Trophoblast cell (in vitro differentiated cells and primary cell): ENCODE measurements around the gene FBXW11.

ENCODE experiments used
- DNase-seq, 2 donors: peaks; one replicate each; pipeline ENCODE4 v3.0.0-alpha.2; 2016
- H2AFZ ChIP-seq: 2 replicates; pipeline ENCODE4 v1.6.1; 2013; ENCODE audit warnings: low read length, moderate library complexity, mild to moderate bottlenecking; ENCODE audit not compliant: insufficient read depth, poor library complexity
- H2AK5ac ChIP-seq: 2 replicates; pipeline ENCODE4 v1.6.1; 2013; ENCODE audit warnings: mild to moderate bottlenecking, low read length
- H2BK120ac ChIP-seq: 2 replicates; pipeline ENCODE4 v1.6.1; 2013; ENCODE audit warnings: low read length, mild to moderate bottlenecking, moderate library complexity; ENCODE audit not compliant: insufficient read depth, poor library complexity
- H2BK12ac ChIP-seq: 2 replicates; pipeline ENCODE4 v1.6.1; 2013; ENCODE audit warnings: mild to moderate bottlenecking, low read length, moderate library complexity
- H2BK5ac ChIP-seq: 2 replicates; pipeline ENCODE4 v1.6.1; 2013; ENCODE audit warnings: low read length, low read depth, moderate library complexity, mild to moderate bottlenecking; ENCODE audit not compliant: poor library complexity
- H3K14ac ChIP-seq: 2 replicates; pipeline ENCODE4 v1.6.1; 2013; ENCODE audit warnings: mild to moderate bottlenecking, low read length
- H3K18ac ChIP-seq: 2 replicates; pipeline ENCODE4 v1.6.1; 2013; ENCODE audit warnings: mild to moderate bottlenecking, low read length
- H3K23ac ChIP-seq: 2 replicates; pipeline ENCODE4 v1.6.1; 2013; ENCODE audit warnings: low read length
- H3K27ac ChIP-seq: 2 replicates; pipeline ENCODE4 v1.5.1; 2013; ENCODE audit warnings: low read depth, mild to moderate bottlenecking, inconsistent platforms, low read length, moderate library complexity
- H3K27me3 ChIP-seq: 2 replicates; pipeline ENCODE4 v1.6.1; 2013; ENCODE audit warnings: inconsistent platforms, mild to moderate bottlenecking, low read length, moderate library complexity; ENCODE audit not compliant: insufficient read depth
- H3K36me3 ChIP-seq, 2 experiments: 1 replicate in 1 of 2; 2 replicates in 1 of 2; pipeline ENCODE4 v1.6.1; 2013; ENCODE audit warnings: low read length in 2 of 2, mild to moderate bottlenecking in 2 of 2, moderate library complexity in 1 of 2; ENCODE audit not compliant: insufficient read depth in 2 of 2, control insufficient read depth in 1 of 2
- H3K4ac ChIP-seq: 2 replicates; pipeline ENCODE4 v1.6.1; 2013; ENCODE audit warnings: low read depth, mild to moderate bottlenecking, low read length, moderate library complexity
- H3K4me1 ChIP-seq, 2 experiments: 1 replicate in 1 of 2; 2 replicates in 1 of 2; pipeline ENCODE4 v1.6.1; 2013; ENCODE audit warnings: low read length in 2 of 2, mild to moderate bottlenecking in 2 of 2, moderate library complexity in 1 of 2; ENCODE audit not compliant: insufficient read depth in 2 of 2, control insufficient read depth in 1 of 2
- H3K4me2 ChIP-seq: 2 replicates; pipeline ENCODE4 v1.6.1; 2013; ENCODE audit warnings: inconsistent platforms, mild to moderate bottlenecking, low read length, moderate library complexity
- H3K4me3 ChIP-seq: 2 replicates; pipeline ENCODE4 v1.5.1; 2013; ENCODE audit warnings: mild to moderate bottlenecking, low read depth, low read length, inconsistent platforms
- H3K79me1 ChIP-seq: one replicate; pipeline ENCODE4 v1.6.1; 2013; ENCODE audit warnings: low read length
- H3K79me2 ChIP-seq: 2 replicates; pipeline ENCODE4 v1.6.1; 2013; ENCODE audit warnings: low read length, mild to moderate bottlenecking; ENCODE audit not compliant: control insufficient read depth, insufficient read depth, poor library complexity
- H3K9ac ChIP-seq: 2 replicates; pipeline ENCODE4 v1.6.1; 2013; ENCODE audit warnings: mild to moderate bottlenecking, low read length
- H3K9me3 ChIP-seq: 2 replicates; pipeline ENCODE4 v1.6.1; 2013; ENCODE audit warnings: low read depth, mild to moderate bottlenecking, control low read depth, inconsistent platforms, low read length; ENCODE audit not compliant: insufficient read depth
- H4K12ac ChIP-seq: 2 replicates; pipeline ENCODE4 v1.6.1; 2013; ENCODE audit warnings: low read depth, mild to moderate bottlenecking, low read length, moderate library complexity
- H4K8ac ChIP-seq: 2 replicates; pipeline ENCODE4 v1.6.1; 2013; ENCODE audit warnings: low read depth, mild to moderate bottlenecking, low read length, moderate library complexity
- H4K91ac ChIP-seq: one replicate; pipeline ENCODE4 v1.6.1; 2013; ENCODE audit warnings: low read depth, mild to moderate bottlenecking, low read length, moderate library complexity
- WGBS: extraction: QIAGEN DNeasy Blood & Tissue Kit; methylation state at CpG from one replicate; pipeline ENCODE4 v1.1.7; 2013; ENCODE audit warnings: missing lambda C conversion rate; ENCODE audit not compliant: insufficient read length, insufficient coverage; ENCODE audit errors: extremely low coverage; 5-methylcytosine and 5-hydroxymethylcytosine counted together

The FBXW11 gene

GRCh38 chr5:171898879-171899278, 107.6 kb downstream of the FBXW11 start:
- Histone ChIP-seq H3K79me1 (no peaks in the 10 kb centered on the region), H3K14ac (no peak overlapping the region)
- DNase-seq, result no peak

GRCh38 chr5:171898386-171898785, 108.1 kb downstream of the FBXW11 start:
- H2AK5ac ChIP-seq, result no peak overlapping the region
- peaks cover 2 to 3% of the 10 kb centered on the region in 2 experiments for H3K4me1 ChIP-seq
- no peaks in the 10 kb centered on the region for H3K79me2 ChIP-seq
- no peaks in the 10 kb centered on the region for H3K79me1 ChIP-seq
- no peak overlapping the region for H4K8ac ChIP-seq
- H3K4me3 ChIP-seq, result no peak overlapping the region
- no peak overlapping the region for H2BK120ac ChIP-seq
- H4K91ac ChIP-seq, result no peak overlapping the region
- no peak overlapping the region for H2AFZ ChIP-seq
- no peaks in the 10 kb centered on the region for H3K27me3 ChIP-seq
- H3K23ac ChIP-seq, result no peak overlapping the region
- no peak overlapping the region for H2BK12ac ChIP-seq
- no peak overlapping the region for H3K4ac ChIP-seq
- H3K9ac ChIP-seq, result no peak overlapping the region
- H3K18ac ChIP-seq, result no peak overlapping the region
- no CpG with 5 or more reads among the region's 4 CpGs for WGBS
- no peaks in the 10 kb centered on the region for H3K9me3 ChIP-seq
- H4K12ac ChIP-seq, result no peak overlapping the region
- no peak overlapping the region for H3K4me2 ChIP-seq
- no peak overlapping the region for H2BK5ac ChIP-seq
- peaks cover 3 to 5% of the 10 kb centered on the region in 2 experiments for H3K36me3 ChIP-seq
- no peak overlapping the region for H3K27ac ChIP-seq
- H3K14ac ChIP-seq, result no peak overlapping the region
- DNase-seq, result no peak

More at GRCh38 chr5:171898879-171899278, 107.6 kb downstream of the FBXW11 start:
- no peak overlapping the region for H4K12ac ChIP-seq
- no peak overlapping the region for H2BK120ac ChIP-seq
- H3K9ac ChIP-seq, result no peak overlapping the region
- no peak overlapping the region for H2AK5ac ChIP-seq
- H3K18ac ChIP-seq, result no peak overlapping the region
- H3K4me3 ChIP-seq, result no peak overlapping the region
- H4K91ac ChIP-seq, result no peak overlapping the region
- H2BK12ac ChIP-seq, result no peak overlapping the region
- H2AFZ ChIP-seq, result no peak overlapping the region
- no CpG with 5 or more reads among the region's 1 CpG for WGBS
- H3K9me3 ChIP-seq, result no peaks in the 10 kb centered on the region
- no peaks in the 10 kb centered on the region for H3K27me3 ChIP-seq
- H3K79me2 ChIP-seq, result no peaks in the 10 kb centered on the region
- no peak overlapping the region for H3K23ac ChIP-seq
- H3K36me3 ChIP-seq, result peaks cover 3 to 5% of the 10 kb centered on the region in 2 experiments
- no peak overlapping the region for H3K4me2 ChIP-seq
- H4K8ac ChIP-seq, result no peak overlapping the region
- H3K4ac ChIP-seq, result no peak overlapping the region
- H3K27ac ChIP-seq, result no peak overlapping the region
- peaks cover 2 to 3% of the 10 kb centered on the region in 2 experiments for H3K4me1 ChIP-seq
- no peak overlapping the region for H2BK5ac ChIP-seq

GRCh38 chr5:171897231-171897630, 109.2 kb downstream of the FBXW11 start:
- Histone ChIP-seq H4K91ac (no peak overlapping the region), H3K27ac (no peak overlapping the region), H3K4me1 (peaks cover 2 to 3% of the 10 kb centered on the region in 2 experiments), H4K8ac (no peak overlapping the region), H3K18ac (no peak overlapping the region), H3K79me2 (no peaks in the 10 kb centered on the region), H3K79me1 (no peaks in the 10 kb centered on the region), H3K4me3 (no peak overlapping the region), H3K9ac (no peak overlapping the region), H2BK12ac (no peak overlapping the region), H3K9me3 (no peaks in the 10 kb centered on the region), H3K14ac (no peak overlapping the region), H2BK120ac (no peak overlapping the region), H3K4ac (no peak overlapping the region), H3K4me2 (no peak overlapping the region), H3K36me3 (peaks cover 2 to 3% of the 10 kb centered on the region in 2 experiments), H3K27me3 (no peaks in the 10 kb centered on the region), H3K23ac (no peak overlapping the region), H2BK5ac (no peak overlapping the region), H2AK5ac (no peak overlapping the region), H4K12ac (no peak overlapping the region), H2AFZ (no peak overlapping the region)
- no peak for DNase-seq
- WGBS, result no CpG with 5 or more reads among the region's 1 CpG

- Histone ChIP-seq H3K4me3 (no peak overlapping the region), H3K79me2 (no peaks in the 10 kb centered on the region), H2BK12ac (no peak overlapping the region), H3K23ac (no peak overlapping the region), H4K91ac (no peak overlapping the region), H3K4ac (no peak overlapping the region), H3K18ac (no peak overlapping the region), H4K8ac (no peak overlapping the region), H3K27me3 (no peaks in the 10 kb centered on the region), H3K4me1 (peaks cover 2 to 3% of the 10 kb centered on the region in 2 experiments), H3K9ac (no peak overlapping the region), H2BK5ac (no peak overlapping the region), H3K36me3 (peaks cover 4 to 8% of the 10 kb centered on the region in 2 experiments), H2AFZ (no peak overlapping the region), H2AK5ac (no peak overlapping the region), H3K4me2 (no peak overlapping the region), H3K79me1 (no peaks in the 10 kb centered on the region), H3K9me3 (no peaks in the 10 kb centered on the region), H3K14ac (no peak overlapping the region), H2BK120ac (no peak overlapping the region), H3K27ac (no peak overlapping the region), H4K12ac (no peak overlapping the region)
- no peak for DNase-seq
- no CpG with 5 or more reads among the region's 2 CpGs for whole genome bisulfite sequencing
These were observed 111.4 kb downstream of the FBXW11 start for GRCh38 chr5:171895081-171895480.
